HepG2 (cell line): ENCODE measurements around the gene SPPL2B. TPM values are rescaled to one million over a fixed set of nuclear protein-coding genes. Genes with fewer than 3 reads are reported as not detected.

Source experiments
- ATAC-seq: fragments of 200-7000 bp; cut with Tn5 transposase; 3 replicates; pipeline ENCODE4 v1.9.1; 2020; ENCODE audit warnings: mild to moderate bottlenecking, moderate library complexity
- BruUV-seq: library from RNA; stranded (reverse); fragments of 400-500 nt; replicated peaks from 2 replicates; lab custom pipeline; 2021; lab: Mats Ljungman, UMichigan
- CTCF ChIA-PET: fragments of 300-600 bp; formaldehyde crosslinking; extraction: SDS; loops from one replicate; lab custom pipeline; 2021; ENCODE audit warnings: low total read pairs, inconsistent platforms, low intra/inter-chr PET ratio; lab: Yijun Ruan, JAX
- POLR2A ChIA-PET: fragments of 350-600 bp; sonication (Branson Sonifier 250); formaldehyde crosslinking; loops from one replicate; lab custom pipeline; 2020; ENCODE audit warnings: antibody characterized with exemption, inconsistent platforms; lab: Yijun Ruan, JAX
- DNase-seq: peaks from one replicate; pipeline ENCODE4 v3.0.0-alpha.2; 2015; ENCODE audit warnings: low spot score
- FAIRE-seq: peaks from 3 replicates; lab custom pipeline; 2011; peaks lifted over from hg19 to GRCh38; lab: Jason Lieb, UNC
- H2AFZ ChIP-seq: one replicate; pipeline ENCODE4 v1.6.1; 2011; ENCODE audit warnings: low read length, inconsistent platforms
- H3K27ac ChIP-seq: fragments of 300-600 bp; 3 replicates; pipeline ENCODE4 v1.8.0; 2011; ENCODE audit warnings: mixed run types, mild to moderate bottlenecking, mixed read lengths, low read length, inconsistent platforms; ENCODE audit not compliant: insufficient read depth; ENCODE audit errors: extremely low read length
- H3K27me3 ChIP-seq, 2 experiments: fragments of 200-600 bp in 1 of 2; 2 replicates in 1 of 2; 3 replicates in 1 of 2; pipeline versions ENCODE4 v1.6.0 to v1.8.0; 2011; ENCODE audit warnings: low read length in 2 of 2, mild to moderate bottlenecking in 2 of 2, moderate library complexity in 2 of 2, inconsistent platforms in 1 of 2; ENCODE audit not compliant: insufficient read depth in 2 of 2, control insufficient read depth in 1 of 2
- H3K36me3 ChIP-seq, 2 experiments: fragments of 200-600 bp in 1 of 2; replicated peaks in 1 of 2; 2 replicates in 1 of 2; 3 replicates in 1 of 2; pipeline versions ENCODE4 v1.5.1 to v1.8.0; 2011; ENCODE audit warnings: low read length in 2 of 2, inconsistent platforms in 1 of 2; ENCODE audit not compliant: insufficient read depth in 2 of 2, control insufficient read depth in 1 of 2
- H3K4me1 ChIP-seq: 2 replicates; pipeline ENCODE4 v1.5.1; 2012; ENCODE audit warnings: low read length, inconsistent platforms; ENCODE audit not compliant: insufficient read depth
- H3K4me2 ChIP-seq: 2 replicates; pipeline ENCODE4 v1.6.0; 2011; ENCODE audit warnings: low read depth, low read length, inconsistent platforms
- H3K4me3 ChIP-seq, 3 experiments: fragments of 200-600 bp in 1 of 3; sonication (generic), shearing (Covaris generic) in 1 of 3; replicated peaks in 1 of 3; 2 replicates each; pipeline ENCODE4 v1.5.1; 2011 to 2016; ENCODE audit warnings: low read length in 3 of 3, inconsistent platforms in 2 of 3, low read depth in 2 of 3, mild to moderate bottlenecking in 2 of 3, control low read depth in 1 of 3, mixed read lengths in 1 of 3; ENCODE audit not compliant: insufficient read depth in 1 of 3
- H3K79me2 ChIP-seq: one replicate; pipeline ENCODE4 v1.6.1; 2011; ENCODE audit warnings: low read length, inconsistent platforms; ENCODE audit not compliant: insufficient read depth
- H3K9ac ChIP-seq: 2 replicates; pipeline ENCODE4 v1.6.0; 2011; ENCODE audit warnings: mild to moderate bottlenecking, low read depth, low read length, inconsistent platforms; ENCODE audit not compliant: insufficient read depth
- H3K9me3 ChIP-seq: 2 replicates; pipeline ENCODE4 v1.5.1; 2012; ENCODE audit warnings: mild to moderate bottlenecking, low read length
- H4K20me1 ChIP-seq: 2 replicates; pipeline ENCODE4 v1.6.0; 2011; ENCODE audit warnings: inconsistent platforms, mild to moderate bottlenecking, low read length, moderate library complexity; ENCODE audit not compliant: insufficient read depth
- E2F2 ChIP-seq: sonication (generic); formaldehyde crosslinking; IDR thresholded peaks from 2 replicates; pipeline ENCODE4 v1.4.0; 2020; ENCODE audit warnings: missing genetic modification reagents, borderline replicate concordance
- RXRA ChIP-seq: sonication (generic); formaldehyde crosslinking; IDR thresholded peaks from 2 replicates; pipeline ENCODE4 v1.5.1; 2020; ENCODE audit warnings: missing genetic modification reagents
- ZNF180 ChIP-seq: sonication (generic); formaldehyde crosslinking; IDR thresholded peaks from 2 replicates; pipeline ENCODE4 v1.4.0; 2020; ENCODE audit warnings: low read depth, missing genetic modification reagents, borderline replicate concordance
- WGBS: methylation state at CpG from one replicate; pipeline ENCODE4 v1.1.6; 2017; ENCODE audit warnings: low lambda C conversion rate; 5-methylcytosine and 5-hydroxymethylcytosine counted together
- in situ Hi-C: cut with HindIII; loops from 2 replicates; pipeline ENCODE4 v1.10.0; 2017; ENCODE audit warnings: low pct_unique_long_range_greater_than_20kb; ENCODE audit not compliant: extremely low pct_ligation_motif_present
- intact Hi-C: fragments of 100-400 bp; cut with micrococcal nuclease; formaldehyde crosslinking; loops from one replicate; pipeline ENCODE4 v1.10.0; 2022; ENCODE audit not compliant: unreplicated experiment
- polyA plus RNA-seq, 8 experiments: library from polyadenylated mRNA; depleted of rRNA in 3 of 8; stranded (reverse) in 7 of 8; unstranded in 1 of 8; fragments of >200 nt; fragmentation: Illumina TruSeq in 4 of 8; extraction: Trizol in 4 of 8; gene quantifications; 2 replicates each; pipeline versions ENCODE4 v1.2.1 to v1.2.3, GENCODE V29; 2011 to 2016; ENCODE audit warnings: low read depth in 4 of 8, missing spikeins in 1 of 8, mixed read lengths in 1 of 8; ENCODE audit not compliant: insufficient read depth in 1 of 8
- total RNA-seq, 5 experiments: library from RNA; depleted of rRNA; stranded (reverse); fragments of >200 nt; fragmentation: Illumina TruSeq; extraction: Trizol; gene quantifications; 2 replicates each; pipeline ENCODE4 v1.2.3, GENCODE V29; 2016; ENCODE audit warnings: low read depth in 1 of 5

SPPL2B gene
- total and polyA plus RNA-seq, 2 of the 13 experiments (the other 11 are each of a cell fraction or from before 2014, with no cell fraction given), result 14.9 to 15.2 TPM

- Histone ChIP-seq H3K27me3 (no peaks in the 10 kb centered on the region; a peak in 1 of 5 replicates), H3K79me2 (no peaks in the 10 kb centered on the region), H3K9ac (no peak overlapping the region), H3K36me3 (no peaks in the 10 kb centered on the region), H4K20me1 (no peaks in the 10 kb centered on the region), H3K4me2 (no peak overlapping the region), H2AFZ (no peak overlapping the region), H3K4me1 (no peaks in the 10 kb centered on the region), H3K4me3 (no peak overlapping the region), H3K27ac (no peak overlapping the region), H3K9me3 (no peaks in the 10 kb centered on the region)
- in situ Hi-C loops (no loop called here), intact Hi-C loops (no loop called here)
- no peak for DNase-seq
- ATAC-seq, result no peak
- POLR2A ChIA-PET, result no interaction called here
- 94% methylated on average over 33 of the region's 45 CpGs for WGBS
- BruUV-seq, result no TSS peak
- no peak for FAIRE-seq
- CTCF ChIA-PET, result no interaction called here
- no peak for TF ChIP-seq RXRA
- TF ChIP-seq, all 625 proteins: peak for 0
These were observed 24.8 kb downstream of the SPPL2B start for GRCh38 chr19:2353159-2353886.

- Histone ChIP-seq H3K4me3 (no peak overlapping the region), H2AFZ (no peak overlapping the region), H3K27ac (no peak overlapping the region), H3K79me2 (no peaks in the 10 kb centered on the region), H3K9ac (no peak overlapping the region), H4K20me1 (no peaks in the 10 kb centered on the region), H3K27me3 (peaks cover 0 to 6% of the 10 kb centered on the region in 2 experiments; a peak in 4 of 5 replicates), H3K4me1 (no peaks in the 10 kb centered on the region), H3K4me2 (no peak overlapping the region), H3K9me3 (no peaks in the 10 kb centered on the region), H3K36me3 (no peaks in the 10 kb centered on the region)
- ATAC-seq, result no peak
- intact Hi-C loops, result no loop called here
- ChIA-PET CTCF (no interaction called here), POLR2A (no interaction called here)
- FAIRE-seq, result no peak
- DNase-seq, result no peak
- in situ Hi-C loops, result no loop called here
- WGBS, result 91% methylated on average over 23 of the region's 34 CpGs
- no TSS peak for BruUV-seq
- no peak for TF ChIP-seq ZNF180 (CRISPR knock-in tag)
- TF ChIP-seq E2F2 (CRISPR knock-in tag), result no peak
These were observed 25.6 kb downstream of the SPPL2B start for GRCh38 chr19:2353887-2354592.
